HEK293 (cell line): ENCODE data around the gene SFXN1.

Source experiments
- CTCF ChIA-PET: fragments of 350-600 bp; formaldehyde crosslinking; extraction: SDS; loops from one replicate; lab custom pipeline; 2021; ENCODE audit warnings: antibody characterized with exemption; lab: Yijun Ruan, JAX
- POLR2A ChIA-PET: fragments of 300-600 bp; formaldehyde crosslinking; extraction: SDS; loops from one replicate; lab custom pipeline; 2020; ENCODE audit warnings: antibody characterized with exemption, inconsistent platforms; lab: Yijun Ruan, JAX
- H3K27ac ChIP-seq: fragments of 200-500 bp; sonication (Bioruptor generic); 2 replicates; pipeline ENCODE4 v1.5.1; 2014; ENCODE audit warnings: low read depth, low read length, control low read depth, inconsistent platforms; ENCODE audit errors: extremely low read depth
- H3K36me3 ChIP-seq, 2 experiments: fragments of 200-500 bp in 1 of 2; sonication (Bioruptor generic) in 1 of 2; 1 replicate in 1 of 2; 2 replicates in 1 of 2; pipeline ENCODE4 v1.5.1; 2014 to 2017; ENCODE audit warnings: inconsistent platforms in 2 of 2, low read length in 2 of 2; ENCODE audit not compliant: control insufficient read depth in 2 of 2, insufficient read depth in 1 of 2
- H3K4me1 ChIP-seq: fragments of 200-500 bp; sonication (Bioruptor generic); 2 replicates; pipeline ENCODE4 v1.5.1; 2014; ENCODE audit warnings: mild to moderate bottlenecking, low read length, inconsistent platforms; ENCODE audit not compliant: control insufficient read depth, insufficient read depth
- H3K4me3 ChIP-seq: 2 replicates; pipeline ENCODE4 v1.5.1; 2011; ENCODE audit warnings: low read depth, mild to moderate bottlenecking, control low read depth, low read length, moderate library complexity
- H3K9me3 ChIP-seq: fragments of 200-500 bp; sonication (Bioruptor generic); 2 replicates; pipeline ENCODE4 v1.5.1; 2014; ENCODE audit warnings: low read depth, low read length, inconsistent platforms; ENCODE audit not compliant: control insufficient read depth, insufficient read depth
- BCL6B ChIP-seq: fragments of 450-650 bp; formaldehyde crosslinking; IDR thresholded peaks from 2 replicates; pipeline ENCODE4 v1.5.1; 2017; ENCODE audit warnings: missing biosample characterization, missing genetic modification characterization
- MYNN ChIP-seq: fragments of 450-650 bp; formaldehyde crosslinking; IDR thresholded peaks from 2 replicates; pipeline ENCODE4 v1.5.1; 2016; ENCODE audit warnings: missing biosample characterization, missing genetic modification characterization, borderline replicate concordance
- SALL2 ChIP-seq: fragments of 450-650 bp; formaldehyde crosslinking; IDR thresholded peaks from 2 replicates; pipeline ENCODE4 v1.5.0; 2017; ENCODE audit warnings: missing biosample characterization, mild to moderate bottlenecking, missing genetic modification characterization, borderline replicate concordance
- WT1 ChIP-seq: fragments of 450-650 bp; formaldehyde crosslinking; IDR thresholded peaks from 2 replicates; pipeline ENCODE4 v1.5.1; 2016; ENCODE audit warnings: missing biosample characterization, missing genetic modification characterization
- YY1 ChIP-seq: fragments of 450-650 bp; formaldehyde crosslinking; IDR thresholded peaks from 2 replicates; pipeline ENCODE4 v1.5.1; 2018; ENCODE audit warnings: missing biosample characterization, missing genetic modification characterization
- ZFP69B ChIP-seq: fragments of 450-650 bp; formaldehyde crosslinking; IDR thresholded peaks from 2 replicates; pipeline ENCODE4 v1.5.1; 2016; ENCODE audit warnings: missing biosample characterization, missing genetic modification characterization
- ZNF10 ChIP-seq: fragments of 450-650 bp; formaldehyde crosslinking; IDR thresholded peaks from 2 replicates; pipeline ENCODE4 v1.5.1; 2017; ENCODE audit warnings: missing biosample characterization, missing genetic modification characterization
- ZNF114 ChIP-seq: fragments of 450-650 bp; formaldehyde crosslinking; IDR thresholded peaks from 2 replicates; pipeline ENCODE4 v1.5.0; 2017; ENCODE audit warnings: missing biosample characterization, missing genetic modification characterization
- ZNF138 ChIP-seq: fragments of 450-650 bp; formaldehyde crosslinking; IDR thresholded peaks from 2 replicates; pipeline ENCODE4 v1.5.1; 2016; ENCODE audit warnings: missing biosample characterization, missing genetic modification characterization, borderline replicate concordance
- ZNF2 ChIP-seq: fragments of 450-650 bp; formaldehyde crosslinking; IDR thresholded peaks from 2 replicates; pipeline ENCODE4 v1.5.1; 2016; ENCODE audit warnings: missing biosample characterization, missing genetic modification characterization
- ZNF239 ChIP-seq: fragments of 450-650 bp; formaldehyde crosslinking; IDR thresholded peaks from 2 replicates; pipeline ENCODE4 v1.5.1; 2016; ENCODE audit warnings: missing biosample characterization, missing genetic modification characterization
- ZNF280C ChIP-seq: fragments of 450-650 bp; formaldehyde crosslinking; IDR thresholded peaks from 2 replicates; pipeline ENCODE4 v1.5.1; 2016; ENCODE audit warnings: missing biosample characterization, missing genetic modification characterization
- ZNF335 ChIP-seq: fragments of 450-650 bp; formaldehyde crosslinking; conservative IDR thresholded peaks from 2 replicates; pipeline ENCODE4 v1.5.1; 2016; ENCODE audit warnings: missing biosample characterization, missing genetic modification characterization
- ZNF366 ChIP-seq: fragments of 450-650 bp; formaldehyde crosslinking; conservative IDR thresholded peaks from 2 replicates; pipeline ENCODE4 v1.5.1; 2016; ENCODE audit warnings: missing biosample characterization, missing genetic modification characterization
- ZNF521 ChIP-seq: fragments of 450-650 bp; formaldehyde crosslinking; IDR thresholded peaks from 2 replicates; pipeline ENCODE4 v1.5.1; 2017; ENCODE audit warnings: missing biosample characterization, mild to moderate bottlenecking, missing genetic modification characterization
- ZNF530 ChIP-seq: fragments of 450-650 bp; formaldehyde crosslinking; IDR thresholded peaks from 2 replicates; pipeline ENCODE4 v1.5.1; 2016; ENCODE audit warnings: low read depth, missing biosample characterization, missing genetic modification characterization
- ZNF548 ChIP-seq: fragments of 450-650 bp; formaldehyde crosslinking; IDR thresholded peaks from 2 replicates; pipeline ENCODE4 v1.5.1; 2016; ENCODE audit warnings: missing biosample characterization, missing genetic modification characterization
- ZNF639 ChIP-seq: fragments of 450-650 bp; formaldehyde crosslinking; IDR thresholded peaks from 2 replicates; pipeline ENCODE4 v1.5.1; 2016; ENCODE audit warnings: missing biosample characterization, missing genetic modification characterization
- ZNF692 ChIP-seq: fragments of 450-650 bp; formaldehyde crosslinking; IDR thresholded peaks from 2 replicates; pipeline ENCODE4 v1.5.1; 2016; ENCODE audit warnings: missing biosample characterization, missing genetic modification characterization
- ZNF76 ChIP-seq: fragments of 450-650 bp; formaldehyde crosslinking; IDR thresholded peaks from 2 replicates; pipeline ENCODE4; 2016; ENCODE audit warnings: low read depth, missing biosample characterization, missing genetic modification characterization, borderline replicate concordance
- ZNF792 ChIP-seq: fragments of 450-650 bp; formaldehyde crosslinking; IDR thresholded peaks from 2 replicates; pipeline ENCODE4 v1.5.1; 2016; ENCODE audit warnings: missing biosample characterization, missing genetic modification characterization
- ZSCAN30 ChIP-seq: fragments of 450-650 bp; IDR thresholded peaks from 2 replicates; pipeline ENCODE4 v1.5.1; 2018; ENCODE audit warnings: missing biosample characterization, mild to moderate bottlenecking, missing genetic modification characterization, moderate library complexity
- TF ChIP-seq, protein P1 (sequence below): fragments of 450-650 bp; formaldehyde crosslinking; IDR thresholded peaks from 2 replicates; pipeline ENCODE4 v1.5.1; 2017; ENCODE audit warnings: missing biosample characterization, missing genetic modification characterization
- TF ChIP-seq, protein P2 (sequence below): fragments of 450-650 bp; formaldehyde crosslinking; IDR thresholded peaks from 2 replicates; pipeline ENCODE4 v1.5.1; 2016; ENCODE audit warnings: missing biosample characterization, missing genetic modification characterization

SFXN1 gene

DNA sequence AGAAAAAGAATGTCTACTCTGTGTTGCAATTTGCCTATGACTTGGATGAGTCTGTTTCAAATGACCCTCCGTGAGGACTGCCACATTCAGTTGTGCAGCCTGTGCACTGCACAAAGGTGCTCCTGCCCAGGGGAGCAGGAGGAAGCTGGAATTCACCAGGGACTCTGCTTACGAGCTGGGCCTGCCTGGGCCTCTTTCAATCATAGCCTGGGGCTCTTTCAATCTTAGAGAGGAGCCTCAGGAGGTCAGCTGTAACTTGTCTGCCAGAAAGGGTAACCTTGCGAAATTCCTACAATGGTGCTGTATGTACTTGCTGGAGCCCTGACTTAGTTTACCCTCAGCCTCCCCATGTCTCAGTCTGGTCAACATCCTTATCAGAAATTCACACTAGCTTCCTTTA lies 8.4 kb upstream of the SFXN1 start:
- TF ChIP-seq ZNF2 (tag by site-specific recombination) (no peak), ZNF280C (tag by site-specific recombination) (no peak), ZNF530 (tag by site-specific recombination) (no peak), ZNF10 (tag by site-specific recombination) (no peak), ZFP69B (tag by site-specific recombination) (no peak), ZNF692 (tag by site-specific recombination) (no peak), ZNF792 (tag by site-specific recombination) (no peak), YY1 (tag by site-specific recombination) (no peak), ZNF114 (no peak), ZNF335 (tag by site-specific recombination) (no peak), BCL6B (tag by site-specific recombination) (no peak), ZNF639 (tag by site-specific recombination) (no peak)
- TF ChIP-seq, protein P1, sequence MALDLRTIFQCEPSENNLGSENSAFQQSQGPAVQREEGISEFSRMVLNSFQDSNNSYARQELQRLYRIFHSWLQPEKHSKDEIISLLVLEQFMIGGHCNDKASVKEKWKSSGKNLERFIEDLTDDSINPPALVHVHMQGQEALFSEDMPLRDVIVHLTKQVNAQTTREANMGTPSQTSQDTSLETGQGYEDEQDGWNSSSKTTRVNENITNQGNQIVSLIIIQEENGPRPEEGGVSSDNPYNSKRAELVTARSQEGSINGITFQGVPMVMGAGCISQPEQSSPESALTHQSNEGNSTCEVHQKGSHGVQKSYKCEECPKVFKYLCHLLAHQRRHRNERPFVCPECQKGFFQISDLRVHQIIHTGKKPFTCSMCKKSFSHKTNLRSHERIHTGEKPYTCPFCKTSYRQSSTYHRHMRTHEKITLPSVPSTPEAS (tag by site-specific recombination): no peak
- TF ChIP-seq, protein P2, sequence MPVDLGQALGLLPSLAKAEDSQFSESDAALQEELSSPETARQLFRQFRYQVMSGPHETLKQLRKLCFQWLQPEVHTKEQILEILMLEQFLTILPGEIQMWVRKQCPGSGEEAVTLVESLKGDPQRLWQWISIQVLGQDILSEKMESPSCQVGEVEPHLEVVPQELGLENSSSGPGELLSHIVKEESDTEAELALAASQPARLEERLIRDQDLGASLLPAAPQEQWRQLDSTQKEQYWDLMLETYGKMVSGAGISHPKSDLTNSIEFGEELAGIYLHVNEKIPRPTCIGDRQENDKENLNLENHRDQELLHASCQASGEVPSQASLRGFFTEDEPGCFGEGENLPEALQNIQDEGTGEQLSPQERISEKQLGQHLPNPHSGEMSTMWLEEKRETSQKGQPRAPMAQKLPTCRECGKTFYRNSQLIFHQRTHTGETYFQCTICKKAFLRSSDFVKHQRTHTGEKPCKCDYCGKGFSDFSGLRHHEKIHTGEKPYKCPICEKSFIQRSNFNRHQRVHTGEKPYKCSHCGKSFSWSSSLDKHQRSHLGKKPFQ: no peak
- POLR2A ChIA-PET: no interaction called here
- no peaks in the 10 kb centered on the region for H3K9me3 ChIP-seq
- CTCF ChIA-PET: interaction anchor here (0.5 to 1.2 kb wide), 2 partner anchors 10 to 1040 kb away, joined by 3 read pairs; no protein-coding TSS in a partner anchor
- H3K4me3 ChIP-seq: no peak overlapping the region
- no peak overlapping the region for H3K27ac ChIP-seq
- no peaks in the 10 kb centered on the region for H3K4me1 ChIP-seq
- no peaks in the 10 kb centered on the region for H3K36me3 ChIP-seq

GRCh38 chr5:175470781-175471180 lies 7.6 kb upstream of the SFXN1 start:
- Histone ChIP-seq H3K27ac (no peak overlapping the region), H3K4me3 (no peak overlapping the region), H3K9me3 (no peaks in the 10 kb centered on the region), H3K4me1 (no peaks in the 10 kb centered on the region), H3K36me3 (no peaks in the 10 kb centered on the region)
- ChIA-PET CTCF (interaction anchor here (0.6 to 1.2 kb wide), 2 partner anchors 10 to 642 kb away, joined by 3 to 5 read pairs; no protein-coding TSS in a partner anchor), POLR2A (no interaction called here)
- TF ChIP-seq ZNF548 (no peak), ZNF138 (tag by site-specific recombination) (no peak), WT1 (tag by site-specific recombination) (no peak), ZSCAN30 (tag by site-specific recombination) (no peak), ZNF76 (no peak), ZNF280C (tag by site-specific recombination) (no peak), SALL2 (tag by site-specific recombination) (no peak), MYNN (tag by site-specific recombination) (no peak), ZNF521 (tag by site-specific recombination) (no peak), ZNF366 (no peak), ZNF335 (tag by site-specific recombination) (no peak), ZNF239 (tag by site-specific recombination) (no peak)
